Raji (cell line): ENCODE data around the gene UBE2J2.

Experiments used
- POLR2A ChIP-seq: IDR thresholded peaks from 2 replicates; pipeline ENCODE4 v1.6.1; 2011; ENCODE audit warnings: low read depth, low read length, control low read depth; ENCODE audit not compliant: insufficient read depth

The UBE2J2 gene

GRCh38 chr1:1304331-1305299 is 31.0 kb upstream of the UBE2J2 start:
- TF ChIP-seq POLR2A = no peak

GRCh38 chr1:1303736-1304135 is 30.1 kb upstream of the UBE2J2 start:
- no peak for TF ChIP-seq POLR2A

GRCh38 chr1:1302951-1303509 is 29.4 kb upstream of the UBE2J2 start:
- no peak for TF ChIP-seq POLR2A

- TF ChIP-seq POLR2A = no peak
Measured at GRCh38 chr1:1302006-1302430, 28.4 kb upstream of the UBE2J2 start.

GRCh38 chr1:1300352-1300739 is 26.7 kb upstream of the UBE2J2 start:
- no peak for TF ChIP-seq POLR2A

GRCh38 chr1:1299686-1300351 is 26.2 kb upstream of the UBE2J2 start:
- no peak for TF ChIP-seq POLR2A

- TF ChIP-seq POLR2A = 0 out of 2 replicates have a peak, but pooled peaks have one; percentile 8
Measured at GRCh38 chr1:1298861-1299685, 25.4 kb upstream of the UBE2J2 start.

GRCh38 chr1:1297802-1298424 is 24.3 kb upstream of the UBE2J2 start:
- no peak for TF ChIP-seq POLR2A

- no peak for TF ChIP-seq POLR2A
Measured at GRCh38 chr1:1296070-1297061, 22.7 kb upstream of the UBE2J2 start.

- TF ChIP-seq POLR2A = no peak
Measured at GRCh38 chr1:1295154-1295923, 21.7 kb upstream of the UBE2J2 start.

- no peak for TF ChIP-seq POLR2A
Measured at GRCh38 chr1:1294250-1294890, 20.7 kb upstream of the UBE2J2 start.
